Panc1 (cell line): ENCODE results near the gene WDR4. TPM values are rescaled to one million over a fixed set of nuclear protein-coding genes. Genes with fewer than 3 reads are reported as not detected.

ENCODE experiments used
- ATAC-seq: fragments of 200-7000 bp; cut with Tn5 transposase; 2 replicates; pipeline ENCODE4 v1.9.1; 2020; ENCODE audit warnings: mild to moderate bottlenecking, moderate library complexity
- BruUV-seq: library from RNA; stranded (reverse); fragments of 400-500 nt; replicated peaks from 2 replicates; lab custom pipeline; 2021; lab: Mats Ljungman, UMichigan
- CTCF ChIA-PET: fragments of 300-600 bp; sonication (Branson Sonifier 250); formaldehyde crosslinking; loops from one replicate; lab custom pipeline; 2022; ENCODE audit warnings: antibody characterized with exemption; lab: Charles Lee
- POLR2A ChIA-PET: fragments of 300-600 bp; sonication (Branson Sonifier 250); formaldehyde crosslinking; loops from one replicate; lab custom pipeline; 2022; ENCODE audit warnings: antibody characterized with exemption; lab: Charles Lee
- DNase-seq: peaks from one replicate; pipeline ENCODE4 v3.0.0-alpha.2; 2010; ENCODE audit warnings: low read depth, low spot score
- H3K27ac ChIP-seq: 2 replicates; pipeline ENCODE4 v1.5.1; 2011; ENCODE audit warnings: mild to moderate bottlenecking, low read length, inconsistent platforms
- H3K27me3 ChIP-seq: fragments of 200-500 bp; sonication (Bioruptor generic); 2 replicates; pipeline ENCODE4 v1.6.0; 2014; ENCODE audit warnings: low read length, inconsistent platforms; ENCODE audit not compliant: control insufficient read depth, insufficient read depth
- H3K36me3 ChIP-seq: fragments of 200-500 bp; sonication (Bioruptor generic); 2 replicates; pipeline ENCODE4 v1.5.1; 2014; ENCODE audit warnings: inconsistent platforms, mild to moderate bottlenecking, low read length, moderate library complexity; ENCODE audit not compliant: control insufficient read depth, insufficient read depth
- H3K4me1 ChIP-seq: 2 replicates; pipeline ENCODE4 v1.5.1; 2011; ENCODE audit warnings: inconsistent platforms, mild to moderate bottlenecking, low read length, moderate library complexity; ENCODE audit not compliant: control insufficient read depth, insufficient read depth
- H3K4me3 ChIP-seq, 2 experiments: 2 replicates each; pipeline ENCODE4 v1.5.1; 2011 to 2012; ENCODE audit warnings: low read depth in 2 of 2, low read length in 2 of 2, mild to moderate bottlenecking in 2 of 2, inconsistent platforms in 1 of 2, moderate library complexity in 1 of 2
- H3K9me3 ChIP-seq: fragments of 200-500 bp; sonication (Bioruptor generic); 2 replicates; pipeline ENCODE4 v1.5.1; 2014; ENCODE audit warnings: low read depth, mild to moderate bottlenecking, inconsistent platforms, low read length, moderate library complexity; ENCODE audit not compliant: control insufficient read depth, insufficient read depth
- CTCF ChIP-seq: fragments of 450-650 bp; IDR thresholded peaks from 2 replicates; pipeline ENCODE4 v1.5.1; 2017; ENCODE audit warnings: mild to moderate bottlenecking
- POLR2AphosphoS5 ChIP-seq: IDR thresholded peaks from 2 replicates; pipeline ENCODE4 v1.6.1; 2012; ENCODE audit warnings: mild to moderate bottlenecking, low read depth, low read length, moderate library complexity
- REST ChIP-seq, 2 experiments: IDR thresholded peaks; 2 replicates each; pipeline ENCODE4 v1.6.1; 2011 to 2012; ENCODE audit warnings: low read depth in 2 of 2, control low read depth in 1 of 2, low read length in 1 of 2, mild to moderate bottlenecking in 1 of 2, moderate library complexity in 1 of 2; ENCODE audit not compliant: insufficient read depth in 1 of 2
- SIN3A ChIP-seq: IDR thresholded peaks from 2 replicates; pipeline ENCODE4 v1.6.1; 2012; ENCODE audit warnings: low read depth, mild to moderate bottlenecking, low read length, moderate library complexity, borderline replicate concordance; ENCODE audit not compliant: insufficient read depth
- TCF7L2 ChIP-seq: IDR thresholded peaks from 2 replicates; pipeline ENCODE4 v1.6.1; 2011; ENCODE audit warnings: mild to moderate bottlenecking, low read depth, low read length, inconsistent platforms
- in situ Hi-C: cut with HindIII; loops from 2 replicates; pipeline ENCODE4 v1.10.0; 2016; ENCODE audit warnings: low sequenced_read_pairs, low pct_unique_long_range_greater_than_20kb
- intact Hi-C: fragments of 100-400 bp; cut with micrococcal nuclease; formaldehyde crosslinking; loops from one replicate; pipeline ENCODE4 v1.10.0; 2022; ENCODE audit not compliant: unreplicated experiment
- total RNA-seq: library from RNA; stranded (reverse); gene quantifications from one replicate; pipeline ENCODE4 v1.2.1, GENCODE V29; 2021; ENCODE audit not compliant: unreplicated experiment

The WDR4 gene
- total RNA-seq, 1 experiment from 2014 or later: 36.7 TPM

- intact Hi-C loops (no loop called here), in situ Hi-C loops (no loop called here)
- H3K27ac ChIP-seq: no peak overlapping the region
- H3K4me1 ChIP-seq: no peaks in the 10 kb centered on the region
- no peaks in the 10 kb centered on the region for H3K9me3 ChIP-seq
- H3K36me3 ChIP-seq: peaks cover 6% of the 10 kb centered on the region; the same call in 1 of the 2 replicates
- CTCF ChIA-PET: no interaction called here
- ATAC-seq (no peak), DNase-seq (no peak)
- TF ChIP-seq REST (IDR thresholded peaks at IDR 0.05; ENCODE audit: insufficient read depth in 1 of 2, low read depth in 2 of 2, low read length in 1 of 2): no peak
- no peak for TF ChIP-seq TCF7L2
- no peak for TF ChIP-seq SIN3A
- no peak for TF ChIP-seq CTCF
- no peak for TF ChIP-seq POLR2AphosphoS5
- H3K4me3 ChIP-seq: no peak overlapping the region
- no TSS peak for BruUV-seq
- POLR2A ChIA-PET: no interaction called here
- H3K27me3 ChIP-seq: no peaks in the 10 kb centered on the region
Observed at GRCh38 chr21:42861848-42862400, 17.4 kb downstream of the WDR4 start.

- H3K27me3 ChIP-seq: no peaks in the 10 kb centered on the region
- H3K9me3 ChIP-seq: no peaks in the 10 kb centered on the region
- in situ Hi-C loops (no loop called here), intact Hi-C loops (no loop called here)
- DNase-seq: no peak
- TF ChIP-seq SIN3A: no peak
- no peak for TF ChIP-seq CTCF
- TF ChIP-seq POLR2AphosphoS5: no peak
- no peak for TF ChIP-seq TCF7L2
- TF ChIP-seq REST (IDR thresholded peaks at IDR 0.05; ENCODE audit: insufficient read depth in 1 of 2, low read depth in 2 of 2, low read length in 1 of 2): no peak
- no peak overlapping the region for H3K4me3 ChIP-seq
- peaks cover 6% of the 10 kb centered on the region; the same call in 1 of the 2 replicates for H3K36me3 ChIP-seq
- ATAC-seq: no peak
- H3K4me1 ChIP-seq: no peaks in the 10 kb centered on the region
- ChIA-PET POLR2A (no interaction called here), CTCF (no interaction called here)
- no peak overlapping the region for H3K27ac ChIP-seq
- BruUV-seq: no TSS peak
Observed at GRCh38 chr21:42861311-42861847, 18.0 kb downstream of the WDR4 start.
